ENCODE results near the gene NADSYN1.
"Not testable (repeated sequence)": the region's sequence is repeated elsewhere in the genome, so short reads cannot be mapped to it uniquely, and the experiment has no call there.

DNA sequence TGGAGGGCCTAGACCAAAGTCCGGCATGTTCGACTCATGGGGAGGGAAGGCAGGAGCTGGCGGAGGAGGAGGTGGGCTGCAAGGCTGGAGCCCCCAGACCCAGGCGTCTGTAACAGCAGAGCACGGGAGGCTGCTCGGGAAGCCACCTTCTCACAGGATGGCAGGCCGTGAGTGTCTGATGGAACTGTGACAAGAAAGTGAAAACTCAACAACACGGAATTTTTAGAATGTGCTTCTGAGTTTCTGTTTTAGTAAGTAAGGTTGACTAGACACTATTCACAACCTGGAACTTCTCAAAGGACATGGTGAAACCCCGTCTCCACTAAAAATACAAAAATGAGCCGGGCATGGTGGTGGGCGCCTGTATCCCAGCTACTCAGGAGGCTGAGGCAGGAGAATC, 87.0 kb downstream of the NADSYN1 start:
- TF ChIP-seq, protein P1, sequence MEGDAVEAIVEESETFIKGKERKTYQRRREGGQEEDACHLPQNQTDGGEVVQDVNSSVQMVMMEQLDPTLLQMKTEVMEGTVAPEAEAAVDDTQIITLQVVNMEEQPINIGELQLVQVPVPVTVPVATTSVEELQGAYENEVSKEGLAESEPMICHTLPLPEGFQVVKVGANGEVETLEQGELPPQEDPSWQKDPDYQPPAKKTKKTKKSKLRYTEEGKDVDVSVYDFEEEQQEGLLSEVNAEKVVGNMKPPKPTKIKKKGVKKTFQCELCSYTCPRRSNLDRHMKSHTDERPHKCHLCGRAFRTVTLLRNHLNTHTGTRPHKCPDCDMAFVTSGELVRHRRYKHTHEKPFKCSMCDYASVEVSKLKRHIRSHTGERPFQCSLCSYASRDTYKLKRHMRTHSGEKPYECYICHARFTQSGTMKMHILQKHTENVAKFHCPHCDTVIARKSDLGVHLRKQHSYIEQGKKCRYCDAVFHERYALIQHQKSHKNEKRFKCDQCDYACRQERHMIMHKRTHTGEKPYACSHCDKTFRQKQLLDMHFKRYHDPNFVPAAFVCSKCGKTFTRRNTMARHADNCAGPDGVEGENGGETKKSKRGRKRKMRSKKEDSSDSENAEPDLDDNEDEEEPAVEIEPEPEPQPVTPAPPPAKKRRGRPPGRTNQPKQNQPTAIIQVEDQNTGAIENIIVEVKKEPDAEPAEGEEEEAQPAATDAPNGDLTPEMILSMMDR (IDR thresholded peaks at IDR 0.05 in 2 of 3, conservative IDR thresholded peaks at IDR 0.05 in 1 of 3; ENCODE audit: borderline replicate concordance in 1 of 3, insufficient read depth in 1 of 3, low read depth in 2 of 3, low read length in 2 of 3) = not testable (repeated sequence)
- TF ChIP-seq POLR2A (IDR thresholded peaks at IDR 0.05; ENCODE audit: borderline replicate concordance, extremely low read depth, insufficient read depth, insufficient read length); ELF1 (IDR thresholded peaks at IDR 0.05; ENCODE audit: borderline replicate concordance, low read depth); SIN3A (IDR thresholded peaks at IDR 0.05; ENCODE audit: low read depth); ZNF274 (IDR thresholded peaks at IDR 0.05; ENCODE audit: low read depth, low read length); EZH2phosphoT487 (IDR thresholded peaks at IDR 0.05; ENCODE audit: borderline replicate concordance); POLR2AphosphoS5 (IDR thresholded peaks at IDR 0.05; ENCODE audit: low read depth, low read length); CEBPB (IDR thresholded peaks at IDR 0.05; ENCODE audit: low read depth); JUND (IDR thresholded peaks at IDR 0.05): not testable (repeated sequence)
- TF ChIP-seq, protein P2, sequence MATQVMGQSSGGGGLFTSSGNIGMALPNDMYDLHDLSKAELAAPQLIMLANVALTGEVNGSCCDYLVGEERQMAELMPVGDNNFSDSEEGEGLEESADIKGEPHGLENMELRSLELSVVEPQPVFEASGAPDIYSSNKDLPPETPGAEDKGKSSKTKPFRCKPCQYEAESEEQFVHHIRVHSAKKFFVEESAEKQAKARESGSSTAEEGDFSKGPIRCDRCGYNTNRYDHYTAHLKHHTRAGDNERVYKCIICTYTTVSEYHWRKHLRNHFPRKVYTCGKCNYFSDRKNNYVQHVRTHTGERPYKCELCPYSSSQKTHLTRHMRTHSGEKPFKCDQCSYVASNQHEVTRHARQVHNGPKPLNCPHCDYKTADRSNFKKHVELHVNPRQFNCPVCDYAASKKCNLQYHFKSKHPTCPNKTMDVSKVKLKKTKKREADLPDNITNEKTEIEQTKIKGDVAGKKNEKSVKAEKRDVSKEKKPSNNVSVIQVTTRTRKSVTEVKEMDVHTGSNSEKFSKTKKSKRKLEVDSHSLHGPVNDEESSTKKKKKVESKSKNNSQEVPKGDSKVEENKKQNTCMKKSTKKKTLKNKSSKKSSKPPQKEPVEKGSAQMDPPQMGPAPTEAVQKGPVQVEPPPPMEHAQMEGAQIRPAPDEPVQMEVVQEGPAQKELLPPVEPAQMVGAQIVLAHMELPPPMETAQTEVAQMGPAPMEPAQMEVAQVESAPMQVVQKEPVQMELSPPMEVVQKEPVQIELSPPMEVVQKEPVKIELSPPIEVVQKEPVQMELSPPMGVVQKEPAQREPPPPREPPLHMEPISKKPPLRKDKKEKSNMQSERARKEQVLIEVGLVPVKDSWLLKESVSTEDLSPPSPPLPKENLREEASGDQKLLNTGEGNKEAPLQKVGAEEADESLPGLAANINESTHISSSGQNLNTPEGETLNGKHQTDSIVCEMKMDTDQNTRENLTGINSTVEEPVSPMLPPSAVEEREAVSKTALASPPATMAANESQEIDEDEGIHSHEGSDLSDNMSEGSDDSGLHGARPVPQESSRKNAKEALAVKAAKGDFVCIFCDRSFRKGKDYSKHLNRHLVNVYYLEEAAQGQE (IDR thresholded peaks at IDR 0.05; ENCODE audit: low read depth) = not testable (repeated sequence)
- TF ChIP-seq, protein P3, sequence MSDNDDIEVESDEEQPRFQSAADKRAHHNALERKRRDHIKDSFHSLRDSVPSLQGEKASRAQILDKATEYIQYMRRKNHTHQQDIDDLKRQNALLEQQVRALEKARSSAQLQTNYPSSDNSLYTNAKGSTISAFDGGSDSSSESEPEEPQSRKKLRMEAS (IDR thresholded peaks at IDR 0.05) = not testable (repeated sequence)
- TF ChIP-seq, protein P4, sequence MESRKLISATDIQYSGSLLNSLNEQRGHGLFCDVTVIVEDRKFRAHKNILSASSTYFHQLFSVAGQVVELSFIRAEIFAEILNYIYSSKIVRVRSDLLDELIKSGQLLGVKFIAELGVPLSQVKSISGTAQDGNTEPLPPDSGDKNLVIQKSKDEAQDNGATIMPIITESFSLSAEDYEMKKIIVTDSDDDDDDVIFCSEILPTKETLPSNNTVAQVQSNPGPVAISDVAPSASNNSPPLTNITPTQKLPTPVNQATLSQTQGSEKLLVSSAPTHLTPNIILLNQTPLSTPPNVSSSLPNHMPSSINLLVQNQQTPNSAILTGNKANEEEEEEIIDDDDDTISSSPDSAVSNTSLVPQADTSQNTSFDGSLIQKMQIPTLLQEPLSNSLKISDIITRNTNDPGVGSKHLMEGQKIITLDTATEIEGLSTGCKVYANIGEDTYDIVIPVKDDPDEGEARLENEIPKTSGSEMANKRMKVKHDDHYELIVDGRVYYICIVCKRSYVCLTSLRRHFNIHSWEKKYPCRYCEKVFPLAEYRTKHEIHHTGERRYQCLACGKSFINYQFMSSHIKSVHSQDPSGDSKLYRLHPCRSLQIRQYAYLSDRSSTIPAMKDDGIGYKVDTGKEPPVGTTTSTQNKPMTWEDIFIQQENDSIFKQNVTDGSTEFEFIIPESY (IDR thresholded peaks at IDR 0.05; ENCODE audit: extremely low read depth, insufficient replicate concordance, low read length) = not testable (repeated sequence)

Measured in HCT116 (cell line).